Glomerular visceral epithelial cell (primary cell): Measurements from ENCODE around the gene DCLRE1C.
"Not testable (repeated sequence)": the region's sequence is repeated elsewhere in the genome, so short reads cannot be mapped to it uniquely, and the experiment has no call there.

ENCODE experiments used
- DNase-seq: peaks from one replicate; pipeline ENCODE4 v3.0.0-alpha.2; 2016; ENCODE audit errors: extremely low spot score

DCLRE1C gene

DNA sequence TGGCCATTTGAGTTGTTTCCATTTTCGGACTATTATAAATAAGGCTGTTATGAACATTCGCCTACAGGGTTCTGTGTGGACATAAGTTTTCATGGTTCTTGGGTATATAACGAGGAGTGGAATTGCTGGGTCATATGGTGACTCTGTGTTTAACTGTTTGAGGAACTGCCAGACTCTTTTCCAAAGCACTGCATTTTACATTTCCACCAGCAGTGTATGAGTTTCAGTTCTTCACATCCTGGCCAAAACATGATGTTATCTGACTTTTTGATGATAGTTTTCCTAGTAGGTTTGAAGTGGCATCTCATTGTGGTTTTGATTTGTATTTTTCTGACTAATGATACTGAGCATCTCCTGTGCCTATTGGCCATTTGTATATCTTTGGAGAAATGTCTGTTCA, 69.8 kb downstream of the DCLRE1C start:
- no peak for DNase-seq

DNA sequence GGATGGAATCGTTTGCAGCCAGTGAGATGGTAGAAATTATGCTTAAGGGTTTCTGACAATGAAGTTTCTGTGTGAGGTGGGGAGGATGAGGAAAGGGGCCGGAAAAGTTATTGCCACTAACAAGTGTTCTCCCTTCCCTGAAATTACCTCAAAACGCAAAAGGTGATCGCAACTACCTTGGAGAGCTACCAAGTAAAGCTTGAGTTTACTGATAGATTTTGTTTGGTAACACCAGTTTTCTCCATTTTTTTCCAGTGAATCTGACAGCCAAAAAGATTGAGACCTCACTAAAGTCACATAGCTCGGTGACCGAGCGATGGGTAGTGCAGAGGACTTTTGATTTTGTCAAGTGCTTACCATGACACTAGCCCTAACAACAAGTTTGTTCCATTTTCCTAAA, 73.7 kb downstream of the DCLRE1C start:
- no peak for DNase-seq

GRCh38 chr10:14879928-14880193, 74.0 kb downstream of the DCLRE1C start:
- DNase-seq, result no peak

DNA sequence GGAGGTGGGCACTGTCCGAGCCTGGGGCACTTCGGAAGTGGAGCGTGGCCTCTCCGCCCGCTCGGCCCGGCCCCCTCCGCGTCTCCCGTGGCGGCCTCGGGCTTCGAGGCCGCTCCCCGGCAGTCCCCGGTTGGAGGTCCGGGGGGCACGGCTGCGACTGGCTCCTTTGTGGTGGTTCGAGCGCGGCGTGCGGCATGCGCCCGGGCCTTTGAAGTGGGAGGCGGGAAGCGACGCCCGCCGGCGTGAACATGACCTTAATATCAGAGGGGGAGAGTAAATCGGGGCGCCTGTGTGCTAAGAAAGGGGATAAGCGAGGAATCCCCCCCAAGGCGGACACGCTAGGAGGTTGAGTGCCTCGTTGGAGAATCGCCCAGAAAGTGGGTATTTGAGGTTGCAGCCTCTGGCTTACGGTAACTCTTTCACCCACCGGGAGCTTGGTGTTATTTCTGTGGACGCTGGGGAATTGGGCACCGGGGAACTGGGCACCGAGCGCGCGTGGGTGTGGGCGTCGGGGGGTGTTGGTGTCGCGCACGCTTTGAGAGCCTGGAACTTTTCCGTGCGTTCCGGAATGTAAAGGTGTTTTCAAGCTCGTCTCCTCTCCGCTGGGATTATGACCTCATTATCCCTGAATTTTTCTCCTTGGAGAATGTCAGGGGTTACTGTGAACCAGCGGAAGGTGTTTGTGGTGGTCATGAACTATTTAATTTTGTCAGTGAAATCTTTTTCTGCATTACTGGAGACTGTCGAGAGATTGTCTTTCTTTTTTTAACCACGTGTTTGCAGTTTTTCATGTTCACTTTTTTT, 74.6 kb downstream of the DCLRE1C start:
- peak; percentile 41 for DNase-seq

DNA sequence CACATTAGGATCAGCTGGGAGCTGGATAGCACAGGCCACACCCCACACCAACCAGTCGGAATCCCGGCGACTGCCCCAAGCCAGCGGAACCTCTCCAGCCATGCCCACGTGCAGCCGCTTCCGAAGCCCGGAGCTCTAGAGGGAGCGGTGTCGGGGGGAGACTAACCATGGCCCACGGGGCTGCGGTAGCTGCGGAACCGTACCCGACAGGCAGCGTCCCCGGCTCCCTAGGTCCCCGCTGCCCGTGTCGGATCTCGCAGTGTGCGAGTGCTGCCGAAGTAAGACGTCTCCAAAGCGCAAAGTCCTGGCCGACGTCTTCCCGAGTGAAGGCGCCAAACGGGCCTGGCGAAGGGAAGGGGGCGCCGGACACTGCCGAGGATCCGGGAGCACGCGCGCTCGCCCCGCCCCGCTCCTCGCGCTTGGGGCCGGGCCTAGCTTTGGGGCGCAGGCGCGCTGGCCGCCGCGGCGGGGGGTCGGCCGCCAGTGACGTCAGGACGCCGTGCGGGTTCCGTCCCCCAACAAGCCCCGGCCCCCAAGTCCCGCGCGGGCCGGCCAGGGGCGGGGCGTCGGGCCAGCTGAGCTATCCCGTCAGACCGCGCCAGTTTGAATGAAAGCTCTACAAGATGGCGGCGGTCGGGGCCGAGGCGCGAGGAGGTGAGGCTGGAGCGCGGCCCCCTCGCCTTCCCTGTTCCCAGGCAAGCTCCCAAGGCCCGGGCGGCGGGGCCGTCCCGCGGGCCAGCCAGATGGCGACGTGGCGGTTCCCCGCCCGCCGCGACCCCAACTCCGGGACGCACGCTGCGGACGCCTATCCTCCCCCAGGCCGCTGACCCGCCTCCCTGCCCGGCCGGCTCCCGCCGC, 75.4 kb downstream of the DCLRE1C start, which contains the start of gene SUV39H2:
TSS of gene SUV39H2 (plus strand) at position 601 of the 858 bp plus-strand sequence. CDS start at position 624, 23 bp downstream.
- DNase-seq, result peak; percentile 97

- DNase-seq, result no peak
These were observed 77.1 kb downstream of the DCLRE1C start for GRCh38 chr10:14876764-14877163.

- DNase-seq, result no peak
These were observed 78.0 kb downstream of the DCLRE1C start for GRCh38 chr10:14875941-14876340.

DNA sequence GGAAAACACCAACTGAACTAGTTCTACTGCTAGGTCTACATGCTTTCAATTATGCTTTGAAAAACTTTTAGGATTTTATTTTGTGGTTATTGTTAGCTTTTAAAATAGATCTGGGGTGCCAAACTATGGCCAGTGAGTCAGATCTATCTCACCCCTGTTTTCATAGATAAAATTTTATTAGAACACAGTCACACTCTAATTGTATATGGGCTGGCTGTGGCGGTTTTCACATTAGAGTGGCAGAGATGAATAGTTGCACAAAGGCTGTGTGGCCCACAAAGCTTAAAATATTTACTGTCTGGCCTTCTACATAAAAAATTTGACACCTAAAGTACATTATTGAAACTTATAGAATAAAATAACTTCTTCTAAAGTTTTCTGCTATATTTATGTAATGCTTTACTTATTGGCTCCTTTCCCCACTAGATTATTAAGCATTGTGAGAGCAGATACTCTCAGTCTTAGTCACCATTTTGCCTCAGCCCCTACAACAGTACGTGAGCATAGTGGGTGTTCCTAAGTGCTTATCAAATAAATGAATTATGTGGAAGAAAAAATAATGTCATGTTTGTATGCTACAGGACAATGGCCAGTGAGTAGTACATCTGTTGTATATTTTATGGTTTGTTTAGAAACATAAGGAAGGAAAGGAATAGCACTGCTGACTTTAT, 80.7 kb downstream of the DCLRE1C start:
- peak; percentile 17 for DNase-seq

DNA sequence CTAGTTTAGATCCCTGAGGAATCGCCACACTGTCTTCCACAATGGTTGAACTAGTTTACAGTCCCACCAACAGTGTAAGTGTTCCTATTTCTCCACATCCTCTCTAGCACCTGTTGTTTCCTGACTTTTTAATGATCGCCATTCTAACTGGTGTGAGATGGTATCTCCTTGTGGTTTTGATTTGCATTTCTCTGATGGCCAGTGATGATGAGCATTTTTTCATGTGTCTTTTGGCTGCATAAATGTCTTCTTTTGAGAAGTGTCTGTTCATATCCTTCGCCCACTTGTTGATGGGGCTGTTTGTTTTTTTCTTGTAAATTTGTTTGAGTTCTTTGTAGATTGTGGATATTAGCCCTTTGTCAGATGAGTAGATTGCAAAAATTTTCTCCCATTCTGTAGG, 89.0 kb downstream of the DCLRE1C start:
- not testable (repeated sequence) for DNase-seq

GRCh38 chr10:14864466-14864865, 89.4 kb downstream of the DCLRE1C start:
- not testable (repeated sequence) for DNase-seq

DNA sequence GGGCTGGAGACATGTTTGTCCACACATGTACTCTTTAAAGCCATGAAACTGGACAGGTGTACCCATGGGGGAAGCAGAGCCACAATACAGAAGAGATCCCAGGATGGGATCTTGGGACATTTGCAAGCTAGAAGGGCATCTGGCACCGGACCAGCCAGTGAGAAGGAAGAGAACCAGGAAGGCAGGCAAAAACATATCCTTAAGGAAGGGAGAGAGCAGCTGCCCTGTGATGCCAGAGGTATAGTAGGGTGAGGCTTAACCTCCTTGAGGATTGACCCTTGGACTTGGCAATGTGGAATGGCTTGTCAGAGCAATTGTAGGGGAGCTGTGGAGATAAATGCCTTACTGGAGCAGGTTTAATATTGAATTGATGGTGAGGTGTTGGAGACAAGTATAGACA, 93.1 kb downstream of the DCLRE1C start:
- DNase-seq, result no peak

GRCh38 chr10:14859775-14860174, 94.1 kb downstream of the DCLRE1C start:
- DNase-seq, result no peak

DNA sequence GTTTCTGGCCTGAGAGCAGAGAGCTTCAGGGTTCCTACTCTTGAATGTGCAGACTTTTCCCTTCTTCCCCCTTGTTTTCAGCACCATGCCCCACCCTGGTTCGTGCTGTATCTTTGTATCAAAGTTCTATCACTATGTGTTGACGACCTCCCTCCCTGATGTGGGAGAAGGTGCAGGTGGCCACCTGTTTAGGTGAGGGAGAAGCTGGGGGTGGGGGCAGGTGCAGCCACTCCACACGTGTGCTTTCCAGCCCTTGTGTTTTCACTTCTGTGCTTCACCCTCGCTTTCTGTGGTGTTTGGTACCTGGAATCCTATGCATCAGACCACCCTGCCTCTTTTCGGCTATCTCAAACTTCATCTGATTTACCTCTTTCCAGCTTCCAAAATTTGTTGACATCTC, 94.9 kb downstream of the DCLRE1C start:
- DNase-seq, result no peak

DNA sequence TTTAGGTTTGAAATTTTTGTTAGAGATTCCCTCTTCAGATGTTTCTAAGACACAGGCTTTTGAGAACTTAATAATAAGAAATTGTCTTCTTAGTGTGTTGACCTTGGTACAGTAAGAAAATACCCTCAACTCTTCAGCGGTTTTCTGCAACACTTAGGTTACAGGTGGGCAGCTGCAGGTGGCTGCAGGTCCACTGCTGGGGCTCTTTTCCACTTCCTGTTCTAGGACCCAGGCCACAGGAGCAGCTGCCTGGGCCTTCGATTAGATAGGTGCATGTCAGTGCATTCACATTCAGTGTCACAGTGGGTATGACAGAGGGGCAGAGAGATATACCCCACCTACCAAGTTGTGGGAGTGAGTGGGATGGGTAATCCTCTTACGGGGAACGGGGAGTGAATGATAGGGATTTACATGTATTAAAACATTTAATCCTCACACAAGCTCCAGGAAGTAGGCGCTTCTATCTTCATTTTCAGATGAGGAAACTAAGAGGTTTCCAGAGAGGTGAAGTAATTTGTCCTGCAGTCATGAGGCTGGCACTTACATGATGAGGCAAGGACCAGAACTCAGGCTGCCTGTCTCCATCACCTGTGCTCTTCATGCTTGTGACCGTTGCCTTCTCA, 95.4 kb downstream of the DCLRE1C start:
- no peak for DNase-seq

GRCh38 chr10:14855453-14855852, 98.4 kb downstream of the DCLRE1C start:
- DNase-seq, result no peak

DNA sequence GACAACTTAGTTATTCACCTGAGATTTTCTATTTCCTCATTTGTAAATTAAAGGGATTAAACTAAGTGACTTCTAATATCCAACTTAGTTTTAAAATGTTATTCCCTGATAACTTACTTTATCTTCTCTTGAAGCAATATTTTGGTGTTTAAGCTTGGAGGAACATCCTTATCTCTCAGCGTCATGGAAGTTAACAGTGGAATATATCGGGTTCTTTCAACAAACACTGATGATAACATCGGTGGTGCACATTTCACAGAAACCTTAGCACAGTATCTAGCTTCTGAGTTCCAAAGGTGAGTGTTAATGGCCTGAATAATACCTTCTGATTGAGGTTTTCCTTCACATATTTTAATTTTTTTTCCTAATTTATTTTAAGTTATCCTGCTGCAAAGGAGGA, 101.7 kb downstream of the DCLRE1C start:
- DNase-seq, result no peak
